HG02852 (cell line): ENCODE data around the gene CASQ2.

ENCODE experiments used
- ATAC-seq: cut with Tn5 transposase; IDR thresholded peaks from one replicate; pipeline ENCODE4 v1.9.1; 2021; ENCODE audit warnings: mild to moderate bottlenecking, moderate library complexity; ENCODE audit not compliant: unreplicated experiment

The CASQ2 gene

GRCh38 chr1:115732316-115732715, 36.2 kb downstream of the CASQ2 start:
- ATAC-seq: no peak

GRCh38 chr1:115729756-115730155, 38.8 kb downstream of the CASQ2 start:
- peak; percentile 96 for ATAC-seq

DNA sequence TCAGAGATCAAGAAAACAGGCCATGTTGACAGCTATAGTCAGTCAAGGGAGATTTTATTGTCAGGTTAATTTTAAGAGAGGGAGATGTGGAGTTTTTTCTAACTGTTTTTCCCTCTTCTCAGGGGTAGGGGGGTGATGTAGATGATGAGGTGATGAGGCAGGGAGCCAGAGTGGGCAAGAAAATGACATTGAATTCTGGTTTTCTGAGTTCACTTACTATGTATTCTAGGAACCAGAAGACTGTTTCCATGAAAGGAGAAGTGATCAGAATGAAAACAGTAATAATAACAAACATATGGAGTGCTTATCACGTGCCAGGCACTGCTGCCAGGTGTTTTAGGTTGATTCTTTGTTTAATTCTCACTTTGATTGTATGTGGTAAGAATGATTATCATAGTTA, 40.2 kb downstream of the CASQ2 start:
- ATAC-seq: no peak

- no peak for ATAC-seq
Observed at GRCh38 chr1:115727706-115728249, 40.7 kb downstream of the CASQ2 start.

DNA sequence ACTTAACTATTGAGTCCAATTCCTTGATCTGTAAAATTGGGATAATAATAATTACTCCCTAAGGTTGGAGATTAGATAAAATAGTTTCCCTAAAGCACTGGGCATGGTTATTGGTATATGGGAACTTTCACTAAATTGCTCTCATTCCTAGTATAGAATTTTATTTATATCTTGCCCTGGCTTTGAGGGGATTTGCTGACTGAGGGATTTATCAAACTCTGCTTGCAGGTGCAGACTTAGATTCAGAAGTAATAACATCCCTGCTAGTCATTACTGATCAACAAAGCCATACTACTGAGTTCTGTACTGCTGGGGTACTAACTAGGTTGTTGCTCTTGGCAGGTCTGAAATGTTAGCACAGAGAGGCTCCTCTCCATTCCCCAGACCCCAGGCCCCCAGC, 41.9 kb downstream of the CASQ2 start:
- no peak for ATAC-seq

- ATAC-seq: no peak
Observed at GRCh38 chr1:115726161-115726560, 42.4 kb downstream of the CASQ2 start.

GRCh38 chr1:115725600-115725999, 42.9 kb downstream of the CASQ2 start:
- ATAC-seq: no peak

GRCh38 chr1:115723756-115724155, 44.8 kb downstream of the CASQ2 start:
- no peak for ATAC-seq

DNA sequence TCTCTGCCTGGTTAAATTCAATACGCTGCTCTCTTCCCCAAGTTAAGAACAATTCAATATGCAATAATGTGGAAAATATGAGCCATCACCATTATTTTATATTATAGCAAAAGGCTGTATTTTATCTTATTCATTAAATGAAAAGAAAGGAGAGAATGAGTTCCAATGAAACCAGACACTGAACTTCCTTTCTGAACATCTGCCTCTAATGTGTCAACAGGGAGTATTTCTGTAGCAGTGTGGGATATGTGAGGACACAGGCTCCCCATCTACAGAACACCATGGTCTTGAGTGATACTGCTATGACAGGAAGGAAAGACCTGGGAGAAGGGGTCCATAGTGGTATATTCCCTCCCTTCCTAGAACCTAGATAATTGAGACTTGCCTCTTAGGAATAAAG, 46.3 kb downstream of the CASQ2 start:
- no peak for ATAC-seq

- no peak for ATAC-seq
Observed at GRCh38 chr1:115719285-115719684, 49.2 kb downstream of the CASQ2 start.

GRCh38 chr1:115718011-115718754, 50.3 kb downstream of the CASQ2 start:
- no peak for ATAC-seq

DNA sequence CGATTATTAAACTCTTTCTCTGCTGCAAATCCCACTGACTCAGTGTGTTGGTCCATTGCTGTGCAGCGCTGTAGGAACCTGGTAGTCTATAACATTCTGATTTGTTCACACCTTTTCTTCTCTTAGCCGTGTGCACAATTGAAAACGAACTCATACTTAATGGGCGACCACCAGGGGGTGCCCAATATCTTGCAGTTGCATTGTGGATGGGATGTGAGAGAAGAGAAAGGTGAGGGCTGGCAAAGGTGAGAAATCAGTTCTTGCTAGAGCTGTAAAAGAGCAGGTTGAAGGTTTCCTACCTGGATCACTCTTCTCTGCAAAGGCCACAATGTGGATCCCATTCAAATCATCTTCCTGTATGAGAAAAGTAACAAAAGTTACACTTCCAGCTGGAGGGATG, 51.0 kb downstream of the CASQ2 start:
- no peak for ATAC-seq

DNA sequence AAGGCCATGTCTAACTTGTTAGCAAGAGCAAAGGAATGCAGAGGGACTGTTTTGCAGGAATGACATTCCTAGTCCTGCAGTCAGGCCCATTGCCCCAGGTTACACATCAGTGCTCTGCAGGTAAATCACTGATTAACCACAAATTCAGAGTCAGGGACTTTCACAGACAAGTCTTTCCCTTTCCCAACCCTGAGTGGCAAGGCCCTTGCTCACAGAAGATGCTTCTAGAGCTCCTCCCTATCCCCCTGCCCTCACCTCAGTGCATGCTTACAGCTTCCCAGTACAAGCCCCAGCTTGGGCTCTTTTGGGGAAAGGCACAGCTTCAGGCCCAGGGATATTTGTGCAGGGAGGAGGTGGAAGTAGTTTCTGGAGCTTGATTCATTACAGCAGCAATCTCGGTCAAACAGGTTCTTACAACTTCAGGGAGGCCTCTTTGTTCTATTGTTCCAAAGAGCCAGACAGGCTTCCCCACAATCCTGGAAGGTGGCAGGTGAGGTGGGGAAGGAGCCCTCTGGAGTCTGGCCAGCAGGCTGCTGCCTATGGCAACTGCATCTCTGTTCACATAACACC, 53.9 kb downstream of the CASQ2 start:
- no peak for ATAC-seq

- no peak for ATAC-seq
Observed at GRCh38 chr1:115713906-115714305, 54.6 kb downstream of the CASQ2 start.

GRCh38 chr1:115712911-115713609, 55.5 kb downstream of the CASQ2 start:
- ATAC-seq: no peak

DNA sequence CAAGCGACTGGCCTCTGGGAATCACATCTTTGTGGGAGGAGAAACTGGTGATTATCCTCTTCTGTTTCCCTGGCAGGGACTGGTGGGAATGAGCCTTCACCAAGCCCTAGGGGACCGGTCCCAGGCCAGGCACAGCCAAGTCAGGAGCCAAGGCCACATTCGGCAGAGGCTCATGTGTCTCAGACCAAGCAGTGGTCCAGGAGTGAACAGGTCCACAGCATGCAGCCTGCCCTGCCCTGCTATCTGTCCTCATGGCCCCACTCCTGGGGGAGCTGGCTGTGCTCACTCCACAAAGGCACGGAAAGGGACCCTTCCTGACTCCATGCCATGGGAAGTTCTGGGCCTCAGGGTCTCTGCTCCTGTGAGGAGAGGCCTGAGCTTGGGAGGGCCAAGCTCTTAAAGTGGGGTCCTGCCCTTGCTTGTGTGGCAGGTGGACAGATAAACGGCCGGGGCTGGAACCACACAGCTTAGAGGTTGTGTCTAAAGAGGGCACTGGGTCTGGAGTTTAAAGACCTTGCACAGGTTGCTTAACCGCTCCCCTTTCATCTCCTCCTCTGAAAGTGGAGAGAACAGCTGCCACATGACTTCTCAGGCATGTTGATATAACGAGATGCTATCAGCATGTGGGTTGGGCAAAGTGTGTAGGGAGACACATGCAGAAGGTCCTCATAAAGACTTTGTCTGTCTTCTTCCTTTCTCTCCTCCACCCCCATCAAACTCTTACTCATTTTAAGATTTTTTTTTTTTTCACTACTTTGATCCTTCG, 57.5 kb downstream of the CASQ2 start:
- ATAC-seq: no peak

GRCh38 chr1:115706587-115707425, 61.7 kb downstream of the CASQ2 start:
- no peak for ATAC-seq

- ATAC-seq: no peak
Observed at GRCh38 chr1:115705963-115706362, 62.6 kb downstream of the CASQ2 start.

- ATAC-seq: no peak
Observed at GRCh38 chr1:115705085-115705951, 63.2 kb downstream of the CASQ2 start.
